Anterior cingulate cortex (tissue), 58 donors: Measurements from ENCODE around the gene PRKAA1.

Source experiments
- DNase-seq, 58 donors: peaks; one replicate each; lab custom pipeline; 2025; lab: John Stamatoyannopoulos, UW

The PRKAA1 gene

DNA sequence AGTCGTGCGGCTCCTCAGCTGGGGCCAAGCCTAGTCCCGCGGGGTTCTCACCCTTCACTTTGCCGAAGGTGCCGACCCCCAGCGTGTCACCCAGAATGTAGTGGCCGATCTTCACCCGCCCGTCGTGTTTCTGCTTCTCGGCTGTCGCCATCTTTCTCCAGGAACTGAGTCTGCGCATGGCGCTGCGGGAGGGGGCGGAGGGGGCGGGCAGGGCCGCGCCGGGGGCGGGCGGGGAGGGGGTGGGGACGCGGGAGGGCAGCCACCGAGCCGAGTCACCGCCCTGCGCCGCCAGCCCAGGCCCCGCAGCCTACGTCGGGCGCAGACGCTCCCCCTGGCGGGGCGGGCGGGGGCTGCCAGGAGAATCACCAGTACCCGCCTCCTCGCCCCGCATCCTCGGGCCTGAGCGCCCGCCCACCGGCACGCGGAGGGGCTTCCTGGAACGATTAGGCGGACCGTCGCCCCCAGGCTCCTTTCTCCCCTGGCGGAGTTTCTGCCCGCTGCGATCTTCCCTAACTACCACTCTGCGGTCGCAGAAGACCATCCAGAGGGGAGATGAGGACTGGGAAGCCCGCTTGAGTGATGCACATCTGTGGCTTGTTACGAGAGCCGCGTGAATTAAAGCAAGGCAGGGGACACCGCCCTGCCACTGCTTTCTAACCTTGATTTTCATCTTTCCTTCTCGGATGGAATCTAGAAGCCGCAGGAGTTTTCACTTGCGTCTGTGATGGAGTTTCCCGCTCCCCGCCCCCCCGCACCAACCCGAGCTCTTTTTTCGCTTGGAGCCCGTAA lies at the start of gene PRKAA1:
PRKAA1 (minus strand) TSS at position 363 of the 789 bp plus-strand sequence; CDS start at position 178, 185 bp downstream.
- DNase-seq = peak; percentile 34 to 94 (median 83)

DNA sequence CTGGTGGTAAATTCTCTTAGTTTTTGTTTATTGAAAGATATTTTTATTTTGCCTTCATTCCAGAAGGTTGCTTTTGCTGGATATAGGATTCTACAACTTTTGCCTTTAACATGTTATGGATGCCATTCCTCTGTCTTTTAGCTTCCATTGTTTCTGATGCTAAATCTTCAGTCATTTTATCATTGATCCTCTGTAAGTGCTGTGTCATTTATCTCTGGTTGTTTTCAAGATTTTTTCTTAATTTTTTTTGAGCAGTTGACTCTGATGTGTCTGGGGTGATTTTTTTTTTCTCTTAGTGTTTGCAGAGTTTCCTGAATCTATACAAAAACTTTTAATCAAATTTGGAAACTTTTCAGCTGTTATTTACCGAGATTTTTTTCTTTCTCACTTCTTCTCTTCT lies 49.4 kb upstream of the PRKAA1 start:
- no peak for DNase-seq

DNA sequence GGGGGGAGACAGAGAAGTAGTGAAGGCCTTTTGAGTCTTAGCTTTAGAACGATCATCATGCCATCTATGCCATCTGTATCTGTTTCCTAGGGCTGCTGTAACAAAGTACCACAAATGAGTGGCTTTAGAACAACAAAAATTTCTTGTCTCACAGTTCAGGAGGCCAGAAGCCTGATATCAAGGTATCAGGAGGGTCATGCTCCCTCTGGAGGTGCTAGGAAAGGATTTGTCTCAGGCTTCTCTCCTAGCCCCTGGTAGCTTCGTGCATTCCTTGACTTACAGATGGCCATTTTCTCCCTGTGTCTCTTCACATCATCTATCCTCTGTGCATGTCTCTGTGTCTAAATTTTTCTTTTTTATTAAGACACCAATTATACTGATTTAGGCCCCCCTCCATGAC lies 48.2 kb upstream of the PRKAA1 start:
- DNase-seq = no peak

DNA sequence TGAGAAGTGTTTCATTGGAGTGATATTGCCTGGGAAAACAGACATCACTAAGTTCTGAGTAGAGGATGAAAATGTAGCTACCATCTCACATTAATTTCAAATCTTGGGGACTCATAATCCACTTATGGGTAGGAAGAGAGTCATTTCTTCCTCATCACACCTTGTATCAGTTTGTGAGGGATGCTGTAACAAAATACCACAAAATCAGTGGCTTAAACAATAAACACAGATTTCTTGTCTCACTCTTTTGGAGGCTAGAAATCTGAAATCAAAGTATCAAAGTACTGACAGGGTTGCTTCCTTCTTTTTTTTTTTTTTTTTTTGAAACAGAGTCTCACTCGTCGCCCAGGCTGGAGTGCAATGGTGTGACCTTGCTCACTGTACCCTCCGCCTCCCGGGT lies 46.4 kb upstream of the PRKAA1 start:
- no peak for DNase-seq

DNA sequence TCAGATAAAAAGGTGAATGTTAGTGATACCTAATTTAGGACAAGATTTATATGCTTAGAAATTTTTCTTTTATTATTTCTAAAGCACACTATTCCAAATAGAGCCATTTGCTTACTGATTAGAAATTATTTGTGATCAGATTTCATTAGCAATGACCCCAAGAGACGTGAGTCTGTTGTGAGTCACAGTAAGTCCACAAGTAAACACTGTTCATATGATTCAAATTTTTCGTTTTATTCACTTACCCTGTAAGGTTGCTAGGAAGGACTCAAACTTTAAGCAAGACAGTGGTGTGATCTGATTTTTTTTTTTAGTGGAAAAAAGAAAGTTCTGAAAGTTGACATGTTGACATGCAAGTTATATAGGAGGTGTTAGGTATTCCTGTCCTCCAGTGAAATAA lies 44.2 kb upstream of the PRKAA1 start:
- no peak for DNase-seq

DNA sequence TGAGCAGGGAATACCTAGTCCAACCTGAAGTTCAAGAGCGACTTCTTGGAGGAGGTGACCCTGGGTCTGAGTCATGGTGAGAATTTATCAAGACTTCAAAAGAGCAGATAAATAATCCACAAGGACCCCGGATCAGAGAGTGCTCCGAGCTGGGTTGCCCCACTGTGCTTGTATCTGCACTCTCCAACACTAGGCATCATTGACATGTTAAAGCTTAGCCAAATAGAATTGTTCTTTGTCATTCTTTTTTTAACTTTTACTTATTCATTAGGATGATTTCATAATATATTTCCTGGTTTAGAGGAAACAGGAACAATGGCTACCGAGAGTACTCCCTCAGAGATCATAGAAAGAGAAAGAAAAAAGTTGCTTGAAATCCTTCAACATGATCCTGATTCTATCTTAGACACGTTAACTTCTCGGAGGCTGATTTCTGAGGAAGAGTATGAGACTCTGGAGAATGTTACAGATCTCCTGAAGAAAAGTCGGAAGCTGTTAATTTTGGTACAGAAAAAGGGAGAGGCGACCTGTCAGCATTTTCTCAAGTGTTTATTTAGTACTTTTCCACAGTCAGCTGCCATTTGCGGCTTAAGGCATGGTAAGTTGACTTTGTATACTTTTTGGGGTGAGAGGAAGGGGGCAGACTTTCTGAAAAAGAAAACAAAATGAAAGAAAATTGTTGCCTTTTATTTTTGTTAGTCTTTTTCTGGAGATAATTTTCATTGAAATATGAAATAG lies 43.1 kb upstream of the PRKAA1 start, which contains the start of gene CARD6:
CARD6 (plus strand) TSS at position 300 of the 738 bp plus-strand sequence; CDS start at position 316, 16 bp downstream.
- no peak for DNase-seq

DNA sequence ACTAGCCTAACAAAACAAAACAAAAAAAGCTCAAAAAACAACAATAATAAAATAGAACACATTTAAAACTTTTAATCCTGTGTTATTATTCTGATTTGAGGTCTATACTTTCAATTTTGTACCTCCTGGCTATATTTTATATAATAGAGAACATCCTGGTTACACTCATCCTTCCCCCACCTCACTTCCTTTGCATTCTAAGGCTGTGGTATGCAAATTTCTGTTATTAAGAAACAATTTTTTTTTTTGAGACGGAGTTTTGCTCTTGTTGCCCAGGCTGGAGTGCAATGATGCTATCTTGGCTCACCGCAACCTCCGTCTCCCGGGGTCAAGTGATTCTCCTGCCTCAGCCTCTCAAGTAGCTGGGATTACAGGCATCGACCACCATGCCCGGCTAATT lies 39.9 kb upstream of the PRKAA1 start:
- no peak for DNase-seq

DNA sequence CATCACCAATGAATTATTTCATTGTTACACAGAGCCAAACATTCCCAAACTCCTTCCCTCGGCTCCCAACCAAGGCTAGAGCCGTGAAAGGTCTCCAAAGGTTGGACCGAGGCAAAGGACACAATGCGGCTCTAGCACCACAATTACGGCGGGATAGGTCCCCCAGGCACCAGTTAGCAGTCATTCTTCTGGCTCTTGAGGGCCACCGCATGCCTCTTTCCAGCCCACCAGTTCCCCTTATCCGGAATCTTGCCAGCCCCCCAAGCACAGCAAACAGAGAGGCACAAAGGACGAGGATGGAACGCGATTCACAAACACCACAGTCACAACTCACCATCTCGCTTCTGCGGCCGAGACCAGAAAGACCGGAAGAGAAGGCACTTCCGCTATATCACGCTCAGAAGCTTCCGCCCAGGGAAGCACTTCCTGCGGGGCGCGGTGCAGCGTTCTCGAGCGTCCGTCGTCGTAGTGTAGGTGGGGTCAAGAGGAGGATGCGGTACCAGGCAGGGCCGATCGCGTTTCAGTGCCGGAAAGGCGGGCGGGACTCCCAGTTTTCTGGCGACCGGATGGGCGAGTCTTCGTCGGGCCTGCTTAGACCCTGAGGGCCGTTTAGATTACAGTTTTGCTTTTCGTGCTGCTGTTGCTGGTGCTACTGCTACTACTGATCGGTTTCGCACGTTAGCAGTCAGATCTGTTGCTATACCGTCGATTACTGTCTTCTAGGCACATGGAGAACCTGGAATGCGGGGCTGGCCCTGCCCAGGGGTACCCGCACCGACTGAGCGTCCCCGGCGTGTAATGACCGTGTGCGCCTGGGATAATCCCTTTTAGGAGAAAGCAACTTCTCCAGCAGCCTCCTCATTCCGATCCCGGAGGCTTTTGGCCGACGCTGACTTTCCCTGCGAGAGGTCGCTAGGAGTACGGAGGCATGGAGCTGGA lies 36.9 kb upstream of the PRKAA1 start, which contains the start of gene RPL37:
RPL37 (minus strand) TSS at position 374 of the 939 bp plus-strand sequence; CDS start at position 337, 37 bp downstream.
- peak; percentile 54 to 98 (median 94) for DNase-seq

DNA sequence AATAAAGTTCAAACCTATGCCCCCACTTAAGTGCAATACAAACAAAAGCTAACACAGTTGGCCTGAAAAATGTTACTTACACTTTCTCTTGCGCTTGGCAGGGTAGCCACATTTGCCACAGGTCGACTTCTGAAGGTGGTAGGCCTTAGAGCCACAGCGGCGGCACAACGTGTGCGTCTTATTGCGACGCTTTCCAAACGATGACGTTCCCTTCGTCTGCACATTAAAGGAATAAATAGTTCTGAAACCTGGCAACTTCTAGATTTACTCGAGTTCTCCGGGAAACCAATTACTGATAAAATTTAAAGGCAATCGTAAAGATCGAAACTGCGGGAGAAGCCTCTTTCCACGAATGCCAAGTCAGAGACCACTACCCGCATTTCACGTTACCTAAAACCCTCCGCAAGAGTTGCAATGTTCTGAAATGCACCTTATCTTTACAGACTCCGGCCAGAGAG lies 36.2 kb upstream of the PRKAA1 start:
- DNase-seq = peak in 3 of 58 donors; percentile 16 to 39 (median 34)

DNA sequence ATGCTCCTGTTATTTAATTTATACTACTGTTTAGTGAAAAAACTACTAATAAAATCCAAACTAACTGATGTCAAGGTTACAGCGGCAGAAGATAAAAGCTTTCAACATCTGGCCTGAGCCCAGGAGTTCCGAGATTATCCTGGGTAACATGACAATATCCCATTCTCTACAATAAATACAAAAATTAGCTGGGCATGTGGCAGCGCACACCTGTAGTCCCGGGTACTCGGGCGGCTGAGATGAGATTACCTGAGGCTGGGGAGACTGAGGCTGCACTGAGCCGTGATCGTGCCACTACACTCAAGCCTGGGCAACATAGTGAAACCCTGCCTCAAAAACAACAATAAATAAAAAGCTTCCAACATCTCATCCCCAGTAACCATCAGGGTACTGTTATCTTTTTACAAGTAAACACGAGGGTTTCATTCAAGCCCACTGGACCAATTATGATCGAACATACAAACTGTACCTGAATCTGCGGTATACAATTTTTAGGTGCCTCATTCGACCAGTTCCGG lies 35.6 kb upstream of the PRKAA1 start:
- no peak for DNase-seq

DNA sequence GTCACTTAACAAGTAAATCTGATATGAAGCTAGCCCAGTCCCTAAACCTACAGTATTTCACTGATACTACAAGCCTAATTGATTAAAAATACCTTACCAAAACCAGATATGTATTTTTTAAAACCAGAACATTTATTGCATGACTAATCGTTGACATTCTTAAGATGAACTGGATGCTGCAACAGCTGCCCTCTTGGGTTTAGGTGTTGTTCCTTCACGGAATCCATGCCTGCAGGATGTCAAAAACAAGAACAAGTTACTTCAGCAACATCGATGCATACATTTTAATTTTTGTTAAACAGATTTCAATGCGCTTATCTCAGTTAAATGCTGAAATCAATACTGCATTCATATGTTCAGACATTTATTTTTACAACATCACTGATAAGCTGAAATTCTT lies 34.2 kb upstream of the PRKAA1 start:
- no peak for DNase-seq

DNA sequence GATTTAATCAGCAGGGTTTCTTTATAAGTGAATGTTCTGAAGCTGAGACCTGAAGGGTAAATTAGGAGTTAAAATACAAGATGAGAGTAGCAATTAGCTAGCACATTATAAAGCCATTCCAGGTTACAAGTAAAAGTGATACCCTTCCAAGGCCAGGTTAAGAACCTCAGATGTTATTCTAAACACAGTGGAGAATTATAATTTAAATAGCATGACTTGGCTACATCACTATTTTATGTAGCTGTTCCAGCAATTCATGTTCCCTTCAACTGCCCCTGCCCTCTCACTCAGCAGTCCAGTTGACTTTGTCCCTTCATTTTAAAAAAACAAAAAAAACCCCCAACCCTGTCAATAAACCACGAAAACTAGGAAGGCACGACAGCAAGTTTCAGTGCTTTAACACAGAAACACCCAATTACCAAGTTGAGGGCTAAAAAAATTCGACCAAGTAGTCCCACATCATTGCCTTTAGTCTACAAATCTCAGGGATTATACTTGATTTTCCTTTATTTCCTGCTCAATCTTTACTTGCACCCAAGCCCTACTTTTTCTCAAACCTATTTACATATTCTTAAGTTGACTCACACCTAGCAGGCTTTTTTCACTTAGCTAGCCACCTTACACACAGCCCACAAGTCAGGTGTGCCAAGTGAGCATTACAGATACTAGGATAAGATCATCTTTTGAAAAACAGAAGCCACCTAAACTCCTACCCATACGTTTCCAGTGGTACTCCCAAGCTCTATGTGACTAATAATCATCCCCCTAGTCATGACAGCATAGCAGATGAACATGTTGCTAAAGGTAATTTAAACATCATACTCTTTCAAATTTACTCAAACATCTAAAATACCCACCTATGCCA lies 33.4 kb upstream of the PRKAA1 start:
- DNase-seq = no peak

DNA sequence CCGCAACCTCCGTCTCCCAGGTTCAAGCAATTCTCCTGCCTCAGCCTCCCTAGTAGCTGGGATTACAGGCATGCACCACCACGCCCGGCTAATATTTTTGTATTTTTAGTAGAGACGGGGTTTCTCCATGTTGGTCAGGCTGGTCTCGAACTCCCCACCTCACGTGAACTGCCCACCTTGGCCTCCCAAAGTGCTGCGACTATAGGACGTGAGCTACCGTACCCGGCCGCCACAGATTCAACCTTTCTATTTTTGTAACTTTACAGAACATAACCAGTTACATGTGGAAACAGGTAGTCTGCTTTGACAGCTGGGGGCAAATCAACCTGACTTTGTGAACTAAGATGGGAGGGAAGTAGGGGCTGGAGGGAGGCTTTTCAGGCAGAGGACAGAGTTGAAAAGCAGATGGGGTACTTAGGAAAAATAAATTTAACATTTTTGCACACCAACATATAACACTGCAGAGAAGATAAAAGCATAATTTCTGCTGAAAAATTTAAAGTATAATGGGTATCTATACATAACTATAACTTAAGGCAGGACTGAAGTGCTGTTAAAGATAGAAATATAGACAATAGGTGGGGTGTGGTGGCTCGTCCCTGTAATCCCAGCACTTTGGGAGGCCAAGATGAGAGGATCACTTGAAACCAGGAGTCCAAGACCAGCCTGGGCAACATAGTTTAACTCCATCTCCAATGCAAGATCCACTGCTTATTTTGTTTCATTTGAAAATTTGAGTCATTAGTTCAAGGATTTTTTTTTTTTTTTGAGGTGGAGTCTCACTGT lies 31.8 kb upstream of the PRKAA1 start:
- no peak for DNase-seq

DNA sequence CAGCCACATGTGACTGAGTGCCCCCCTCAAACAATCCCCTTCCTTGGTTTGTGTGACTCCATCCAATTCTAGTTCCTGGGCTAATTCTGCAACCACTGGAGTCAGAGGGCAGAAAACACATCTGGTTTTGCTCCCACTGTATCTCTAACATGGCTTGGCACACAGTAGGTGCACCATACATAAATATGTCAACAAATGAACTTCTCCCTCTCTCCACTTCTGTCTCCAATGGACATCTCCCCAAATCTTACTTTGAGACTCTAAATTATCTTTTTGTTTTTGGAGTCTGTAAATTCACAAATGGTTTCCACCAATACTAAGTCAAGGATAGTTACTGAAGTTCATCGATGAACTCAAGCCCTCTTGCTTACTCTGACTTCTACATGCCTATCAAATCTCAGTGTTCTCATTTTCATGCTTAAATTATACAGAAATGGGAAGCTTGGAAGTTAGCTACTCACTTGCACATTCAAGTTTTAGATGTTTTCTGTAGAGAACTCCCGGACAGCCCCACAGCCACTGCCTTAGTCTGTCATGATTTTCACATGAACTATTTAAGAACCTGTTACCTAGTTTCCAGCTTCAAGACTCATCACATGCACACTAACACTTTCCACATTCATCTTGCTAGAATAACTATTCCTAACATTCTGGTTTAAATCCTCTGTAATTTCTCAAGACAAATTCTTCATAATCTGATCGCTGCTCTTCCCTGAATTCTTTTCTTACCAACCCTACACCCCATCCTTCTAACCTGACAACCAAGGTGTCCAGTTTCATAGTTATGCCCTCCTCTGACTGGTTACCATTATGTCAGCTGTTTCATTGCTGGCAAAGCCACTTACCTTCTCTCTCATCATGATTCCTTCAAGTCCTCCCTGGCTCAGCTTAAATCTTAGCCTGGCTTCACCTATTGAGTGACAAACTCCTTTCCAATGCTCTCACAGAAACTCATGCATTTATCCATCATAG lies 30.8 kb upstream of the PRKAA1 start:
- DNase-seq = no peak

DNA sequence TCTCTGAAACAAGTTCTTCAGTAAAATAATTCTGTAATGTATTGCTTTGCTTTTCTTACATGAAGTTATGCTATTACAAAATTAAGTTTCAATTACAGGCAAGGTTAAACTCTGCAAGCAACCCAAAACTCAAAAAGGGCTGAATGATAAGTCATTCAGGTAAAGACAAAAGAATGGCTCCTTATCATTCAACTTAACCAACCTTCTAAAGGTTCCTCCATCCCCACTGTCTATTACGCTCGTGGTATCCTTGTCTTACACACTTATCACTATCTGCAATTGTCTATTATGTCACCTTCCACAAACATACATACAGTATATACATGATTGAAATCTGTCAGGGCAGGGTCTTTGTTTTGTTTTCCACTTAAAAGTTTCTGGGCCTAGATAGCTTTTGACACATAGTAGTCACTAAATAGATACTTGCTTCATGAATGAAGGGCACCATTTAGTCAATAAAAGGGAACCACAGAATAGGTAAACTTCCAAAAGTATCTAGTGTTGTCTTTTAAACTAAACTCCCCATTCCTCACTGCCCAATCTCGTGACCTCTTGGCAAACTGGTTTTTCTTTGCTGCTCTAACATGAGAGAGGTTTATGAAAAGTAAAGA lies 30.0 kb upstream of the PRKAA1 start:
- DNase-seq = no peak

DNA sequence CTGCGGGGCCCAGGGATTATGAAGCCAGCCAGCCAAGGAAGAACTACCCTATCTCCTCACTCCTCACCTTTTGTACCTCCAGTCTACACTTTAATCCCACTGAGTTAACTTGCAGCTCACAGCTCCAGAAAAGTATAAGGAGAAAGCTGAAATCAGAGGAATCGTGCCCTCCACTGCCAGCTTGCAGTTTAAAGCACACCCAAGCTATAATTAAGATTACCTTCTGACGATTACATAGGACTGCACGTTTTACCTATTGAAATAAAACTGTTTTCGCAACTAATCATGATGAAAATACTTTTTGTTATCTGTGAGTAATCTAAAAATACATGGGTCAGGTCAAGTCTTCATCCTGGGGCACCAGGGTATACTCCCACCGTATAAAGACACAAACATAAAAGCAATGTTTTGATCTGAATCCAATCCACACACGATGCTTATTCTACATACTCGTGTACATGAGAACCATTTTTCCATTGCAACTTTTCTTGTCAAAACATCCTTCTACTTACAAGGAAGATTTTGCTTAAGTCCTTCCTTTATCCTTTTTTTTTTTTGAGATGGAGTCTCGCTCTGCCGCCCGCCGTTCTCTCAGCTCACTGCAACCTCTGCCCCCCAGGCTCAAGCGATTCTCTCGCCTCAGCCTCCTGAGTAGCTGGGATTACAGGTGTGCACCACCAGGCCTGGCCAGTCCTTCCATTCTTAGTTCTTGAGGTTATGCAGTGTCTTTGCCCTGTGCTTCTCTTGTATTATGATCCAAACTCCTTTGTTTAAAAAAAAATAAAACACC lies 29.2 kb upstream of the PRKAA1 start:
- DNase-seq = no peak
